ENCODE data around the gene SLCO1A2. TPM values are rescaled to one million over a fixed set of nuclear protein-coding genes. Genes with fewer than 3 reads are reported as not detected.

The SLCO1A2 gene
- total and polyA plus RNA-seq, 2 of the 8 experiments (the other 6 are each of a cell fraction or from before 2014, with no cell fraction given): 2.9 to 5.1 TPM

- no peak for FAIRE-seq
- no peak overlapping the region for H3K4ac ChIP-seq (replicated peaks; ENCODE audit: insufficient read length, low read depth, low read length)
- CTCF ChIA-PET (ENCODE audit: partially characterized antibody): interaction anchor here (0.6 to 0.9 kb wide), 2 partner anchors 12 to 231 kb away, joined by 3 read pairs; no protein-coding TSS in a partner anchor
Observed at GRCh38 chr12:21220266-21220665, 114.5 kb downstream of the SLCO1A2 start.

More at GRCh38 chr12:21220266-21220665, 114.5 kb downstream of the SLCO1A2 start:
- H3K36me3 ChIP-seq (ENCODE audit: control insufficient read depth in 2 of 4, insufficient read depth in 4 of 4, low read length in 3 of 4): no peaks in the 10 kb centered on the region
- no peak overlapping the region for H3K4me2 ChIP-seq (ENCODE audit: insufficient read depth in 1 of 2, low read depth in 2 of 2, low read length in 2 of 2)
- no peak for DNase-seq (ENCODE audit: low read depth in 1 of 2, low spot score in 2 of 2)
- H3K79me1 ChIP-seq (ENCODE audit: low read depth, low read length): no peaks in the 10 kb centered on the region
- no peaks in the 10 kb centered on the region for H3K27me3 ChIP-seq (replicated peaks in 1 of 4; ENCODE audit: control insufficient read depth in 3 of 4, extremely low read depth in 1 of 4, insufficient read depth in 3 of 4, low read length in 3 of 4)
- no peak for TF ChIP-seq TAF7 (optimal IDR thresholded peaks at IDR 0.05; ENCODE audit: borderline replicate concordance, low read depth, low read length)
- no peak for TF ChIP-seq HDAC2 (IDR thresholded peaks at IDR 0.05; ENCODE audit: borderline replicate concordance in 1 of 2, low read depth in 2 of 2, low read length in 2 of 2)
- no peak for TF ChIP-seq CHD1 (IDR thresholded peaks at IDR 0.05; ENCODE audit: low read depth, low read length)
- no peak for TF ChIP-seq POU5F1 (IDR thresholded peaks at IDR 0.05; ENCODE audit: low read depth, low read length)
- no peak overlapping the region for H2AFZ ChIP-seq (ENCODE audit: low read length)
- no peak overlapping the region for H4K91ac ChIP-seq (replicated peaks; ENCODE audit: insufficient read length, low read length)
- no peak overlapping the region for H3K14ac ChIP-seq (ENCODE audit: insufficient read length)
- H2BK12ac ChIP-seq (ENCODE audit: low read depth, low read length): no peak overlapping the region
- POLR2A ChIA-PET (ENCODE audit: partially characterized antibody): no interaction called here
- no peak overlapping the region for H2BK5ac ChIP-seq (ENCODE audit: low read depth, low read length)
- H3K27ac ChIP-seq (ENCODE audit: low read depth, low read length): no peak overlapping the region
- no peak overlapping the region for H2BK20ac ChIP-seq (ENCODE audit: low read length)
- H4K5ac ChIP-seq (ENCODE audit: insufficient read length, low read depth, low read length): no peak overlapping the region
- no peak overlapping the region for H3K9ac ChIP-seq (replicated peaks in 1 of 4; ENCODE audit: extremely low read depth in 1 of 4, low read depth in 3 of 4, low read length in 3 of 4)
- H3K4me3 ChIP-seq (ENCODE audit: extremely low read depth in 1 of 4, insufficient read depth in 2 of 4, low read depth in 3 of 4, low read length in 4 of 4): no peak overlapping the region
- no peaks in the 10 kb centered on the region for H3K9me3 ChIP-seq (ENCODE audit: insufficient read depth in 2 of 2, low read depth in 1 of 2, low read length in 1 of 2)
- H4K20me1 ChIP-seq (replicated peaks in 1 of 2; ENCODE audit: control insufficient read depth in 1 of 2, insufficient read depth in 2 of 2, low read length in 2 of 2): no peaks in the 10 kb centered on the region
- no peak overlapping the region for H2BK120ac ChIP-seq (replicated peaks; ENCODE audit: low read depth, low read length)
- no peaks in the 10 kb centered on the region for H3K79me2 ChIP-seq (ENCODE audit: control insufficient read depth in 1 of 2, insufficient read depth in 2 of 2, low read length in 2 of 2)
- no peak overlapping the region for H3K23ac ChIP-seq (ENCODE audit: insufficient read length)
- H2AK5ac ChIP-seq (ENCODE audit: low read depth, low read length): no peak overlapping the region
- H3K18ac ChIP-seq (ENCODE audit: extremely low read depth, low read length): no peak overlapping the region
- no peak overlapping the region for H4K8ac ChIP-seq (ENCODE audit: extremely low read depth, insufficient read depth, low read length)
- no peak overlapping the region for H3K56ac ChIP-seq (replicated peaks; ENCODE audit: insufficient read length, low read depth, low read length)
- WGBS, 2 experiments (ENCODE audit: extremely low coverage in 1 of 2, insufficient coverage in 1 of 2, insufficient read length in 1 of 2, insufficient replicate concordance in 2 of 2, low coverage in 1 of 2, low lambda C conversion rate in 2 of 2, missing lambda C conversion rate in 1 of 2): 86% methylated on average over 3 of the region's 3 CpGs; no CpG with 5 or more reads in 1 of the 2 experiments
- no peak overlapping the region for H2BK15ac ChIP-seq (ENCODE audit: low read length)
- no peaks in the 10 kb centered on the region for H3K4me1 ChIP-seq (replicated peaks in 1 of 4; ENCODE audit: control insufficient read depth in 3 of 4, insufficient read depth in 4 of 4, low read length in 3 of 4)
- H3K23me2 ChIP-seq (ENCODE audit: low read depth, low read length): no peaks in the 10 kb centered on the region

Measured in H1 (cell line).